HG03520 (cell line): ENCODE data around the gene DDX42.
"Not testable (repeated sequence)": the region's sequence is repeated elsewhere in the genome, so short reads cannot be mapped to it uniquely, and the experiment has no call there.

Experiments
- ATAC-seq: cut with Tn5 transposase; IDR thresholded peaks from one replicate; pipeline ENCODE4 v1.9.1; 2021; ENCODE audit warnings: mild to moderate bottlenecking, moderate library complexity; ENCODE audit not compliant: unreplicated experiment

The DDX42 gene

GRCh38 chr17:63837480-63837879 lies 63.5 kb downstream of the DDX42 start:
- ATAC-seq: no peak

- ATAC-seq: no peak
Observed at GRCh38 chr17:63837962-63838600, 64.1 kb downstream of the DDX42 start.

GRCh38 chr17:63838631-63839171 lies 64.7 kb downstream of the DDX42 start:
- no peak for ATAC-seq

GRCh38 chr17:63840591-63841349 lies 66.8 kb downstream of the DDX42 start:
- no peak for ATAC-seq

GRCh38 chr17:63841350-63842172 lies 67.6 kb downstream of the DDX42 start:
- ATAC-seq: no peak

GRCh38 chr17:63842173-63842539 lies 68.2 kb downstream of the DDX42 start:
- no peak for ATAC-seq

GRCh38 chr17:63842540-63843386 lies 68.8 kb downstream of the DDX42 start, which contains the start of gene SMARCD2:
Gene SMARCD2, minus strand, starts transcription at chr17:63842685. Its CDS starts 11 bp downstream, at chr17:63842674.
- ATAC-seq: peak; percentile 65

GRCh38 chr17:63843387-63843888 lies 69.5 kb downstream of the DDX42 start:
- ATAC-seq: not testable (repeated sequence)

GRCh38 chr17:63843910-63844677 lies 70.1 kb downstream of the DDX42 start:
- ATAC-seq: no peak

- no peak for ATAC-seq
Observed at GRCh38 chr17:63845509-63845908, 71.5 kb downstream of the DDX42 start.

- ATAC-seq: no peak
Observed at GRCh38 chr17:63847525-63848249, 73.7 kb downstream of the DDX42 start.

GRCh38 chr17:63848834-63849689 lies 75.1 kb downstream of the DDX42 start:
- peak; percentile 82 for ATAC-seq

GRCh38 chr17:63850401-63850800 lies 76.4 kb downstream of the DDX42 start:
- no peak for ATAC-seq

- no peak for ATAC-seq
Observed at GRCh38 chr17:63853260-63853659, 79.3 kb downstream of the DDX42 start.

- no peak for ATAC-seq
Observed at GRCh38 chr17:63854709-63855108, 80.7 kb downstream of the DDX42 start.

GRCh38 chr17:63855185-63855584 lies 81.2 kb downstream of the DDX42 start:
- ATAC-seq: no peak

- ATAC-seq: not testable (repeated sequence)
Observed at GRCh38 chr17:63856425-63856824, 82.5 kb downstream of the DDX42 start.

GRCh38 chr17:63859257-63859656 lies 85.3 kb downstream of the DDX42 start:
- ATAC-seq: no peak
